Measurements from ENCODE around the gene DHRSX.
"Not testable (repeated sequence)": the region's sequence is repeated elsewhere in the genome, so short reads cannot be mapped to it uniquely, and the experiment has no call there.

DHRSX gene

DNA sequence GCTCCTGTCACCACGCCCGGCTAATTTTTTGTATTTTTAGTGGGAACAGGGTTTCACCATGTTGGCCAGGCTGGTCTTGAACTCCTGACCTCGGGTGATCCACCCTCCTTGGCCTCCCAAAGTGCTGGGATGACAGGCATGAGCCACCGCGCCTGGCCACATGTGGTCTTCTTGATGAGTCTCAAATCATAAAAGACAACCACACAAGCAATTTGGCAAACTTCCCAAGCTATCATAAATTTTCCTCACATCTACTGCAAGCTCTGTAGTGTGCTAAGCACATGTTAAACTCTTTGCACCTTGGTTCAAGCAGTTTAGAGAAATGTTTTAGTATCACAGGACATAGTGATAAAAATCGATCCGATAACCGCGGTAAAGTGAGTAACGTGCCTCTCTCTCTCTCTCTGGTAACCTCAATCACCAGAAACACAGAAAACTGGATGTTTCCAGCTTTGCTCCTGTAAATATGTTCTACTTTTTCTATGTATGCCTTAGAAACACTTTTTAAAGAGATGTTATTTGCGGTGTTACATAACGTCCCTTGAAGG, 256.8 kb downstream of the DHRSX start:
- DNase-seq = no peak

DNA sequence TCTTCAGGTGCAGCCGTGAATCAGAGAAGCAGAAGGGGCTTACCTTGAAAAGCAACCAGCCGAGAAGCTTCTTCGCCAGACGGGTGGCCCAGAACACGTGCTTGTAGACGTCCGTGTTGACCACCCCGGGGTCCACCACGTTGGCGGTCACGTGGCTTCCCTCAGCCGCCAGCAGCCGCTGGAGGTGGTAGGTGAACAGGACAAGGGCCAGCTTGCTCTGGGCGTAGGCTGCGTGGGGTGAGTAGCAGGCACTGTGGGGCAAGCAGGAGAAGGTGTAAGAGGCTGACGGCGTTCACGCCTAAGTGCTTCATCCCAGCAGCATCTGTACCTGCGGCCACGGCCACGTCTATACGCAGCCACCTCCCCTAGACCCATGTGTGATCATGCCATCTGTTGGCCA, 257.8 kb downstream of the DHRSX start:
- DNase-seq = no peak

DNA sequence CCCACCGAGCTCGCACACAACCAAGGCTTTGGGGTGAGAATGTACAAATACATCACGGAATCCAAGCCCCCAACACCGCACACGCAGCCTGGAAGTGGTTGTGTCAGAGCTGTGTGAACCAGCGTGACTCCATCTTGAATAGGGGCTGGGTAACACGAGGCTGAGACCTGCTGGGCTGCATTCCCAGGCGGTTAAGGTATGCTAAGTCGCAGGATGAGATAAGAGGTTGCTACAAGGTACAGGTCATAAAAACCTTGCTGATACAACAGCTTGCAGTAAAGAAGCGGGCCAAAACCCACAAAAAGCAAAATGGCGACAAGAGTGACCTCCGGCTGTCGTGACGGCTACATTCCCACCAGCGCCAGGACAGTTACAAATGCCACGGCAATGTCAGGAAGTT, 258.4 kb downstream of the DHRSX start:
- DNase-seq = no peak

DNA sequence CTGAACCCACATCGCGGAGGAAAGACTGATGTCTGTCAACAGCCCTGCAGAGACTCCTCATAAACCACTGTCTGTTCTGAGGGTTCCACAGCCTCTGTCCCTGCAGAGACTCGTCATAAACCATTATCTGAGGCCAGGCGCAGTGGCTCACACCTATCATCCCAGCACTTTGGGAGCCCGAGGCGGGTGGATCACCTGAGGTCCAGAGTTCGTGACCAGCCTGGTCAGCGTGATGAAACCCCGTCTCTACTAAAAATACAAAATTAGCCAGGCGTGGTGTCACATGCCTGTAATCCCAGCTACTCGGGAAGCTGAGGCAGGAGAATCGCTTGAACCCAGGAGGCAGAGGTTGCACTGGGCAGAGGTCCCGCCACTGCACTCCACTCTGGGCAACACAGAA, 259.3 kb downstream of the DHRSX start:
- not testable (repeated sequence) for DNase-seq

DNA sequence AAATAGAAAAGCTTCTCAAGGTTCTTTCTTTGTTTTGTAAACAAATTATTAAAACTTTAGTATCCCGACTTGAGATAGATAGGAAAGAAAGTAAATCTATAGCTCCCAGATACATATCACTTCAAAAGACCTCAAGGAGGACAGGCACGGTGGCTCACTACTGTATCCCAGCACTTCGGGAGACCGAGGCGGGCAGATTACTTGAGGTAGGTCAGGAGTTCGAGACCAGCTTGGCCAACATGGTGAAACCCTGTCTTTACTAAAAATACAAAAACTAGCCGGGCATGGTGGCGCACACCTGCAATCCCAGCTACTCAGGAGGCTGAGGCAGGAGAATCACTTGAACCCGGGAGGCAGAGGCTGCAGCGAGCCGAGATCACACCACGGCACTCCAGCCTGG, 260.0 kb downstream of the DHRSX start:
- not testable (repeated sequence) for DNase-seq

DNA sequence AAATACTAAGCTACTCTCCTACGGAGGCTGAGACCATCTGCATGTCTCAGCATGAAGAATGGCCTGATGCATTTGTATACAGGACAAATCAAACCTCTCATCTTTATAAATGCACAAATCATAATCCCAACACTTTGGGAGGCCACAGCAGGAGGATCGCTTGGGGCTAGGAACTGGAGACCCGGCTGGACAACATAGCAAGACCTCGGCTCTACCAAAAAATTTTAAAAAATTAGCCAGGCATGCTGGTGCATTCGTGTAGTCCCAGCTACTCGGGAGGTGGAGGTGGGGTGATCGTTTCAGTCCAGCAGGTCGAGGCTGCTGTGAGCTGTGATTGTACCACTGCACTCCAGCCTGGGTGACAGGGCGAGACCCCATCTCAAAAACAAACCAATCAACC, 262.8 kb downstream of the DHRSX start:
- no peak for DNase-seq

DNA sequence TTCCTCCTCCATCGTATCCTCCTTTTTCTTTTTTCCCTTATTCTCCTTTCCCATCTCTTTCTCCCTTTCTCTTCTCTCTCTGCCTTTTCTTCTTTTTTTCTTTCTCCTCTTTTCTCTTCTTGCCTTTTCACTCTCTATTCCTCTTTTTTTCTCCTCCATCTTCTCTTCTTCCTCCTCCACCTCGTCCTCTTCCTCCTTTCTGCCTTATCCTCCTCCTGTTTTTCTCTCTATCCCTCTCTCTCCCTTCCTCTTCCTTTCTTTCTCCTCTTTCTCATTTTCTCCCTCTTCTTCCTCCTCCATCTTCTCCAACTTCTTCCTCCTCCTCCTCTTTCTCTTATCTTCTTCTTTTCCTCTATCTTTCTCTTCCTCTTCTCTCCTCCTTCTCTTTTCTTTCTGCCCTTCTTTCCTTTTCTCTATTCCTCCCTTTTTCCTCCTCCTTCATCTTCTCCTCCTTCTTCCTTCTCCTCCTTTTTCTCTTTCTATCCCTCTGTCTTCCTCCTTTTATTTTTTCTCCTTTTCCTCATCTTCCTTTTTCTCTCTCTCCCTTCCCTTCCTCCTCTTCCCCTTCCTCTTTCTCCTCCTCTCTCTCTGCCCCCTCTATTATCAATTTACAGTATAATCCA, 269.1 kb downstream of the DHRSX start:
- no peak for DNase-seq

DNA sequence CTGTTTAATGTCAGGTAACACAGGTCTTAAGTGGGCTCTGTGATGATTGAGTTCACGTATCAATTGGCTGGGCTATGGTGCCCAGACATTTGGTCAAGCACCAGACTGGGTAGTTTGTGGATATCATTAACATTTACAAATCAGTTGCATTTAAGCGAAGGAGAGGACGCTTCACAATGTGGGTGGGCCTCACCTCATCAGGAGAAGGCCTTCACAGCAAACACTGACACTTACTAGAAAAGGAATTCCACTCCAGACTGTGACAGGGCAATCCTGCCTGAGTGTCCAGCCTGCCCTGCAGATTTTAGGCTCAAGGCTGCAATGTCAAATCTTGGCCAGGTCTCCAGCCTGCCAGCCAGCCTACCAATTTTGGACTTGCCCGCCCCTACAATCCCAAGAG, 270.3 kb downstream of the DHRSX start:
- no peak for DNase-seq

DNA sequence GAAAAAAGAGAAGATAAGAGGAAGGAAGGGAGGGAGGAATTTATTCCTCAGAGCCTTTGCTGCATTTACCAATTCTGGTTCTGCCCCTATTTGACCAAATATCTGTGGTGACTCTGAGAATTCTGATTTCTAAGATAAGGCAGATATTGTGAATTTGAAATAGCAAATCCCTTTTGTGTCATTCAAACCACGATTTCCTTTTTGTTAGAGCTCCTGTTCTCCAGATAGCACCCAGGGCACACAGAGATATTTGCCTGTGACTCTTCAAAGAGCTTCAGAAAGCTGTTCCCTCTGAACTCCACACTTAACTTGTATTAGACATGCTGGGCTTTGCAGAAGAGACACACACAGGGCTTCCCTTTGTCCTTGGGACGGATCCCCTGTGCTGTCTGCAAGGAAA, 272.2 kb downstream of the DHRSX start:
- no peak for DNase-seq

DNA sequence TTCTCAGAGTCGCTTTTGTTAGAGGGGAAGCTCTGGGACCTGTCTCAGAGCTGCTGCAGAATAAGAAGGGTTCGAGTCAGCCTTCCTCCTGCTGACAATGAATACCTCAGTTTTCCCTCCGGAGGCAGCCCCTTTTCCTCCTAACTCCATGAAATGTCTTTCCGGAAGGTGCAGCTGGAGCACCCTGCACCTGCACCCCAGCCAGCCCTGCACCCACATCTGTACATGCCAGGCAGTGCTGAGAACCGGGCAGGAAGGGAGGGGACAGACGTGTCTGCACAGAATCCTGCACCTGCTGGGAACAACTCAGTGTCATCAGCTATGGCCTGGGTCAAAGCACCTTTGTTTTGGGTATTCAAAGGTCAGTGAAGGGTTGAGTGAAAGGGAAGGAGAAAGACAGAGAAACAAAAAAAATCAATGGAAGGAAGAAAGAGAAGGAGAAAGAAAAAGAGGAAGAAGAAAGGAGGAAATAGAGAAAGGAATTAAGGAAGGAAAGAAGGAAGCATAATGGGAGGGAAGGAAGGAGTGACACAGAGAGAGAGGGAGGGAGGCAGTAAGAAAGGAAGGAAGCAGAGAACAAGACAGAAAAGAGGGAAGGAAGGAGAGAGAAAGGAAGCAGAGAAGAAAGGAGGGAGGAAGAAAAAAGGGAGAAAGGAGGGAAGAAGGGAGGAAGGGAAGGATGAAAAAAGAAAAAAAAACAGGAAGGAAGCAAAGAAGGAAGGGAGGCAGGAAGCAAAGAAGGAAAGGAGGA, 273.7 kb downstream of the DHRSX start:
- DNase-seq = no peak

DNA sequence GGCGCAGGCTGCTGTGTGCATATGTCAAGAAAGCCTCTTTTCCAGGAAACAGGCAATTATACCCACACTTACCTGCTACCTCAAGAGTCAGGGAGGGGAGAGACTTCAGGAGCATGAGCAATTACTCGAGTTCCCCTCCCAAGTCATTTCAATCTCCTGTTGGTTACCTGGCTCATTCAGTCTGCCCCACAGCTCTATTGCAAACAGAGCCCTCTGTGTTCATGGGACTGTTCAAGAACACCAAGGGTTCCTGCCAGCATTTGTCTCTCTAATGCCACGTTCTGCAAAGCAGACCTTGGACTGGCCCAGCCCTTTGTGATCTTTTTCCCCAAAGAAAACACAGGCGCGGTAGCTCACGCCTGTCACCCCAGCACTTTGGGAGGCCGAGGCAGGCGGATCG, 274.6 kb downstream of the DHRSX start:
- no peak for DNase-seq

DNA sequence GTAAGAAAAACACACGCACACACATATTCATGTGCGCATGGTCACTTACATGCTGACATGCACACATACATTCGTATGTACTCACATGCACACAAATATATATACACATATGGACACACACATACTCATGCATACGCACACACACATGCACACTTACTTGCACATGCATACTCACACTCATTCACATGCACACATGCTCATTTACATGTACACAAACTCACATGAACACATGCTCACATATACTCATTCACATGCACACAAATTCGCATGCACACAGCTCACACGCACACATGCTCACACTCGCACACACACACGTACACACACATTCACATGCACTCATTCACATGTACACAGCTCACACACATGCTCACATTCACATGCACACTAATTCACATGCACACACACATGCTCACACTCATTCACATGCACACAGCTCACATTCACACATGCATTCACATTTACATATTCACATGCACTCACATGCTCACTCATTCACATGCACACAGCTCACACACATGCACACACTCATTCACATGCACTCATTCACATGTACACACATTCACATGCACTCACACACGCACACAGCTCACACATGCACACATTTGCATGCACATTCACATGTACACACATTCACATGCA, 276.1 kb downstream of the DHRSX start:
- no peak for DNase-seq

DNA sequence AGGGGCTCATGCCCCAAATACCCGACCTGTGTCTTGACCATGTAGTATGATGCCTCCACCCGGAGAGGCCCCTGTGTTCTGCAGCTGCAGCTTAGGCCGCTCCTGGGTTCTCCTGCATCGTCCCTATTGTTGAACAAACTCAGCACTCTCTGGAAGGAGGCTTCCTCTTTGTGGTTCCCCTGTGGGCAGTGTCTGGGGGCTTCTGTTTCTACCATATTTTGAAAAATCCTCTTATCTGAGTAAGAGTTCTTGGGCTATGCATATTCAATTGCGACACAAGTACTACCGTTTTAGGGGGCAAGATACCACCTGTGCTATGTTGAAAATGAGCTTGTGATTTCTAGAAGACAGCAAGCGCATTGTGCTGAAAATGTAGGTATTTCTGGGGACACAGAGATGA, 276.6 kb downstream of the DHRSX start:
- no peak for DNase-seq

DNA sequence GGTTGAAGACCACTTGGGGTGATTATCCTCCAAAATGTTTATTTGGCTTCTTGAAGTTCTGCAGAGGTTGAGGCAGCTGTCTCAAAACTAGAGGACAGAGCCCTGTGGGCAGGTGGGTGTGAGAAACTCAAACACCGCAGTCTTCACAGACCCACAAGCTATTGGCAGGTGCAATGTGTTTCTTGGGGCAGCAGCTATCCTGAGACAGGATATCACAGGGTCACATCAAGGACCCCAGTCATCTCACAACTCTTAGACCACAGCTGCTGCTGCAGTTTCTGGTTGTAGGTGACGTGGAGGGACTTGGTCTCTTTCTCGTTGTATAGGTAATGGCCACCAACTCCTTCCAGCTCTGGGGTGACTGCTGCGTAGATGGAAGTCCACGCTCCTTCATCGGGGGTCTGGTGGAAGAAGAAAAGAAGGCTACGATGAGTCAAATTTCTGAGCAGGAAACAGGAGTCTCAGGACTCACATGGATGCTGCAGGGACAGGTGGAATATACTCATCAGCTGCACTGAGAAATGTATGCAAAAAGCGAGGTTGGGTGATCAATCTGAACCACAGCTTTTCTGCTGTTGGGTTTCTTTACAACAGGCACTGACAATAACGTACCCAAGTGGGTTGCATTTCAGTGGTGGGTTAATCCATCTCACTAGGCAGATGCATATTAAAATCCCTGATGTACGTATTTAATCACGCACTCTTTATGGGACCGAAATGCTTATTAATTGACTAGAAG, 279.8 kb downstream of the DHRSX start:
- no peak for DNase-seq

DNA sequence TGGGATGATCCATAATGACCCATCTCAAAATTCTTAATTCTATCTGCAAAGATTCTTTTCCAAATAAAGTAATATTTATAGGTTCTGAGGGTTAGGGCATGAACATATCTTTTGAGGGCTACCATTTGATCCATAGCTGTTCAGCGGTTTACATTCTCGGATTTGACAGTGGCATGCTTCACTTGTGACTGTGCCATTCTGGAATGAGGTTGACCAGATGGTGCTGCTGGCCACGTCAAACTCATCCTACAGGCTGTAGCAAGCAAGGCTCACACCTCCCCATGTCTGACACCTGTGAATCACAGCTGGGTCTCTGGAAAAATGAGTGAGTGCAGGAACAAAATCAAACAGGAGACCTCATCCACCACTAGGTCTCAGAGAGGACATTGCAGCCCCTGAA, 280.5 kb downstream of the DHRSX start:
- no peak for DNase-seq

DNA sequence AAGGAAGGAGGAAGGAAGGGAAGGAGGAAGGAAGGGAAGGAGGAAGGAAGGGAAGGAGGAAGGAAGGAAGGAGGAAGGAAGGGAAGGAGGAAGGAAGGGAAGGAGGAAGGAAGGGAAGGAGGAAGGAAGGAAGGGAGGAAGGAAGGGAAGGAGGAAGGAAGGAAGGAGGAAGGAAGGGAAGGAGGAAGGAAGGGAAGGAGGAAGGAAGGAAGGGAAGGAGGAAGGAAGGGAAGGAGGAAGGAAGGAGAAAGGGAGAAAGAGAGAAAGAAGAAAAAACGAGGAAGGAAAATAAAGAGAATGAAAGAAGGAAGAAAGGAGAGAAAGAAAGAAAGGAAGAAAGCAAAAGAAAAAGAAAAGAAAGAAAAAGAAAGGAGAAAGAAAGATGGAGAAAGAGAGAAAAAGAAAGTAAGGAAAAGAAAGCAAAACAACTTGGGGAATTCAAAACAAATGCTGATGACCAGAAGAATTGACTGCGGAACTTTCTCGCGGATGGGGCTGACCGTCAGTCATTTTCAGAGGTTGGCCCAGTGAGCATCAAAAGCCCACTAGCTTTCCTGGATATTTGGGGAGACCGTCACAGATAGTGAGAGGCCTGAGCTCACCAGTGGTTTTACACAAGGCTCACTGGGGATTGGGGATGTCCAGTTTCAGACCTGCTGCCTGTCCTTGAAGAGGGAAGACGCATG, 286.5 kb downstream of the DHRSX start:
- not testable (repeated sequence) for DNase-seq

DNA sequence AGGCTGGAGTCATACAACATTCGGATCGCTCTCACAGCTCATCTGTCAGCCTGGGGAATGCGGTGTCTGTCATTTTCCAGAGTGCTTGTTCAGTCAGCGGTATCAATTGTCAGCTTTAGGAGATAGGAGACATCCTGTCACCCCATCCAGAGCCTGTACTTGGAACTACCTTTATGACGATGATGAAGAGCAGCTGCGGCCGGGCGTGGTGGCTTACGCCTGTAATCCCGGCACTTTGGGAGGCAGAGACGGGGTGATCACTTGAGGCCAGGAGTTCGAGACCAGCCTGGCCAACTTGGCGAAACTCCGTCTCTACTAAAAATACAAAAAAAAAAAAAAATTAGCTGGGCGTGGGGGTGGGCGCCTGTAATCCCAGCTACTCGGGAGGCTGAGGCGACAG, 289.1 kb downstream of the DHRSX start:
- not testable (repeated sequence) for DNase-seq

DNA sequence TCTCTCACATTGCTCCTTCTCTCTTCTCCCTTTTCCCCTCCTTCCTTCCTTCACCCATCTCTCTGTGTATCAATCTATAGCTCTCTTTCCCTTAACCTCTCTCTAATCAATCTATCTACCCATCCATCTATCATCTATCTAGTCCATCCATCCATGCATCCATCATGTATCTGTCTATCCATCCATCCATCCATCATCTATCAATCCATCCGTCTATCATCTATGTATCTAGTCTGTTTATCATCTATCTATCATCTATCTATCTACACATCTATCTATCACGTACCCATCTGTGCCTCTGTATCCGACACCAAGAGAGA, 307.5 kb downstream of the DHRSX start:
- DNase-seq = no peak

DNA sequence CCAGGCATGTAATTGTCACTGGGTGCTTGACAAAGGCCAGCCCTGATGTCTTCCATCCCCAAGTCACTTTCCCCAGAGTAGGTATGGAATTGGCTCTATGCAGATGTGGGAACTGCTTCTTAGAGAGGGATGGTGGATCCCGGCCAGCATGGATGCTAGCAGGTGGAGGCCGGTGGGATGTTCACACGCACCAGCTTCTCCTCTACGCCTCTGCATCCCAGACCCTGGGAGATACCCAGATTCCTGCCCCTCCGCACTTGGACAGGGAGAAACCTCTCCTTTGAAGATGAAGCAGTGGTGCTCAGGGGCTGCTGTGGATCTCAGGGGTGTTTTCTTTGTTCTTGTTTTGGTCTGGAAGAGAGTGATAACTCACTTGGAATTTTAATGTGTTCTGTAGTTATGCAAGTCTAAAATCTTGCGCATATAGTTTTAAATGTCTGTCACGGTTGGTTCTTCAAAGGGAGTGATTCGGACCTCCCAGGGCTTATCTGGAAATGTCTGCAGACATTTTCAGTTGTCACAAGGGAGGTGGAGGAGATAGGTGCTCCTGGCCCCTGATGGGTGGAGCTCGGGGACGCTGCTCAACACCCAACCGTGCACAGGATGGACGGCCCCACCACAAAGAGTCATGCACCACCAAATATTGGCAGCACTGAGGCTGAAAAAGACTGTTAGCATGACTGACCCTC, 308.0 kb downstream of the DHRSX start:
- DNase-seq = no peak

DNA sequence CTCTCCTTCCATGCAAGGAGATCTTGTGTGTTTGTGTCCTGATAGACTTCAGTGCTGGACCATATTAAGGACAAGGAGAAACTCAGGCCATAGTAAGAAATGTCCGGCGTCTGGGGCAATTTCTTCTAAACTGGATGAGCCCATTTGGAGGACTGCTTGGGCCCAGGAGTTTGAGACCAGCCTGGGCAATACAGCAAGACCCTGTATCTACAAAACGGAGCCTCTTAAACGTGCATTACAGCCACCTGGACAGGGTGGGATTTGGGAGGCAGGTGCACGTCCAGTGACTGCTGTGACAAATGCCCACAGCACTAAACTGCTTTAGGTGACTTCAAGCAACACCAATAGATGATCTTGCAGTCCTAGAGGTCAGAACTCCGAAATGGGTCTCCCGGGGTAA, 311.9 kb downstream of the DHRSX start:
- no peak for DNase-seq

DNA sequence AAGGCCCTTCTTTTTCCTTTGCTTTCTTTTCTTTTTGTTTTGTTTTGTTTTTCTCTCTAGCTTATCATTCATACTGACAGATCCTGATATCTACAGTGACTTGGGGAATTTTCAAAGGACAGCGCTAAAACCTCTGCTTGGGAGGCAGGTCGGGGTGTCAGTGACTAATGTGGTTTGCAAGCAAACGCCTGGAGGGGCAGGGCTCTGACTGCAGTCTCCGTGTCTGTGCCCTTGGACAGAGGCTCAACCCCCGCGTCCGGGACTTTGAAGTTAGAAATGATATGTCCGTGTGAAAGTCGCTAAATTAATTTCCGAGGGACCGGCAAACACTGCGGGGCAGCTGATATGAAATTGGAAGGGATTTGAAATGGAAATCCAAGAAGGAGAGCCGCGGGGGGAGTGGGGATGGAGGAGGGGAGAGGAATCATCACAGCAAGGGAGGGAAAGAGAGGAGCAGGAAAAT, 312.4 kb downstream of the DHRSX start:
- DNase-seq = no peak
